GM19463 (cell line): Measurements from ENCODE around the gene ALDH18A1.

Source experiments
- ATAC-seq: cut with Tn5 transposase; IDR thresholded peaks from one replicate; pipeline ENCODE4 v1.9.1; 2021; ENCODE audit warnings: mild to moderate bottlenecking, moderate library complexity; ENCODE audit not compliant: unreplicated experiment

ALDH18A1 gene

DNA sequence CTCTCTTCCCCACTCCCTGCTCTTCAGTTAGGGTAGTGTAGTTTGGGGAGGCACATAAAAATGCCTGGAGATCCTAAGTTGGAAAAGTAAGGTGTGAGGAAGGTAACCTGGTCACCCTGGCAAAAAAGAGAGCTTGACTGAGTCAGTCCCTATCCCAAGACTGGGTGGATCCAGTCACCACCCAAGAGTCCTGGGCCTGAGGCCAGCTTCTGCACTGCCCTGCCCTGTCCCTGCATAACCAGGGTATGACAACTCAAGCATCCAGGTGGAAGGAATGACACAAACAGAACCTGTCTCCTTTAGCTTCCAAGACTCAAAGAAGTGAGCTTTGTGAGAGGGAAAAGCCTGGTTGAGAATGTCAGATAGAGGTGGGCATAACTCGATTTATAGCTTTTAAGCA is 68.5 kb downstream of the ALDH18A1 start:
- no peak for ATAC-seq

DNA sequence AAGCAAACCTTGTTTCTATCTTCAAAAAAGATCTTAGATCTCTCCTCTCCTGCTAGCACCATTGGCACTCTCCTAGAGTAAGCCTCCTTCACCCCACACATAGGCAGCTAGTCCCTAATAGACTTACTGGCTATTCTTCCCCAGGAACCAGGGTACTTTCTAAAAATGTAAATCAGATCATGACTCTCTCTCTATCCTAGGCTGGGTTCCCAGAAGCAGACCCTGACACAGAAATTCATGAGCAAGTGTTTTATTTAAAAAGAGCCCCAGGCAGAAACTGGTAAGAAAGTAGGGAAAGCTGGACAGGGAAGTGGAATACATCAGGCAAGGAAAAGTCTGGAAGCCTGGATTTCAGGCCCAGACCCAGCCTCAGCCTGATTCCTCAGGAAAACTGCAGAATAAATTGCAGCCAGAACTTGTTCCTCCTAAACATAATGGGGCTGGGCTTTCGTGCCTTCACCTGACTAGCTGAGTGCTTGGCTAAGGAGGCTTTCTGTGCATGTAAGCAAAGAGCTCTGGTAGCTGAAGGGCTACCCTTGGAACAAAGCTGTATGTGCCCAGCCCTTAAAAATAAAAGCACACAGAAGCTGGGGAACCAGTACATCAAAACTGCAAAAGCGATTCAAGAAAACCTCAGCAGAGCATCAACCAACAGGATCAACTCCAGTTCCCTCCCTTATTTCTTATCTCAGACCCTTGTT is 76.5 kb downstream of the ALDH18A1 start:
- no peak for ATAC-seq

DNA sequence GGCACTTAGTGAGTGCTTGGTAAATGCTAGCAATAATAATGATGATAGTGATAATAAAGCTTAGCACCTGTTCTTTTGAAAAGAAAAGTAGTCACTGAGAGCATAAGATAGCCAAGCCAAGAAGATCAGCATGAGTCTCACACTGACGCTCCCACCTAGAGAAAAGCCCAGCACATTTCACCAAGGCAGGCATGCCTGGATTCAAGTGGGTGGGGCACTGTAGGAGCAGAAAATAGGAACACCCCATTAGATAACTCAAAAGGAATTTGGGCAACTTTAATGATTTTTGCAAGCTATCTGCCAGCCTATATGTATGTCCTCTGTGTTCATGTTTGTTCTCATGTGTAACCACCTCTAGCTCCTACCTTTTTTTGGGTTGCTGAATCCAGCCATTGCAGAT is 77.2 kb downstream of the ALDH18A1 start:
- no peak for ATAC-seq

DNA sequence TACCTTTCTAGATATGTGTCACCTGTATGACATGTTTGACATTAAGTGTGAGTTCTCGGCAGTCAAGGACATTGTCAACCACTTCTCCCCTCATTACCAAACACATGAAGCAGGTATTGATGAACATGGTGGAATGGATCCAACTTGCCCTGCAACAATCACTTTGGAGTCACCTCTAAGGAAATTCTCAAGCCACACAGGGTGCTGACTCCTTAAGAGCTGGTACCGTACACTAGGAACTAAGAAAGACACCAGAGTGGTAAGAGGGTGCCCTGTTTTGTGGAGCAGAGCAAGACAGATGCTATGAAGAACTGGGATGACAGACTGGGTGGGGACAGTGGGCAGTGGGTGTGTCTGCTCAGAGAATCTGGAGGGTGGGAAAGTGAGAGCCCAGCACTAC is 77.9 kb downstream of the ALDH18A1 start:
- ATAC-seq, result no peak

DNA sequence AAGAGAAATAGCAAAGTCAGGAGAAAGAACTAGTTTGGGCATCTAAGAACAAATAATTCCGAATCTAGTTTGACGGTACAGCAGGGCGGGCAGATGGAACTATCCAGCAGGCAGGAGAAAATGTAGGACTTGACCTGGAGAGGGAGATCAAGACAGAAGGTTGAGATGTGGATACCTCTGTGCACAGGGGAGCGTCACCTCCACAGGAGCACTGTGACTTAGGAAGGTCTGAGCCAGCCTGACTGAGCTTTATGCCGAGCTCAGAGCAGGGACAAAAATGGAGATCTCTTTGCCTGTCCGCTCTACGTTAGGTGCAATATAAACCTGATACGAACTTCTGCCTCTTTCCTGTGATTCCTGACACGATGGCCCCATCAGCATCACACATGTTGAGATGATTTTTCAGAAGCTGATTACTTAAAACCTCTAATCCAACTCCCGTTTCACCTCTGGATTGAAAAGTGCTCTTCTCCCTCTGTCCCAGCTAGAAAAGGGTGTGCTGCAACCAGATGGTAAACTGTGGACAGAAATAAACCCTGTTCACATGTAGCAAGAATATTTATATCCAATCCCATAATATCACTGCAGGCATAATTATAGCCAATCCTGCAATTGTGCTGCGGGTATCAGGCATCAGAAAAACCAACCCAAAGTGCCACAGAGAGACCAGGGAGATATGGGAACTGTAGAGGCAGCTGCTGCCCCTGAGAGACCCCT is 81.7 kb downstream of the ALDH18A1 start:
- ATAC-seq, result no peak

DNA sequence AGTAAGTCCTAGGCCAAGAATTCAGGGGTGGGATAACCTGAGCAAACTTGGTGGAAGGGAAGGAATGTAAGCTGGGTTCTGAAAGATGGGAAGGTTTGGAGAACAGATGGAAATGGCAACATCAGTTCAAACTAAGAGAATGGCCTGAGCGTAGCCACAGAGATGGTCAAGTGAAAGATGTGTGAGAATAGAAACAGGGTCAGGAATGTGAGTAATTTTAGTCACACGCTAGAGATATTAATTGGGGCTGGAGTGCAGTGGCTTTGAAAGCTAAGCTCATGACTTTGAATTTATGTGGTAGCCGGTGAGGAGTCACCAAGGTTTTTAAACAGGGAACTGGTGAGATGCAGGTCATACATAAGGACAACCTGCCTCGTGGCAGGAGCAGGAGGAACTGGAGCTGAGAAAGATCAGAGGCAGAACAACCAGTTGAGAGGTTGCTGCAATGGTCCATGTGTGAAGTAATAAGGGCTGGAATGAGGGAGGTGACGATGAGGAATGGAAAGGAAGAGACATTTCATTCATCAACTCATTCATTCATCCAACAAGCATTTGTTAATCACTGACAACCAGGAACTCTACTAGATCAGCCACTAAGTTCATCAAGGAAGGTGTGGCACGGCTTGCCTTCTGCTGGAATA is 82.4 kb downstream of the ALDH18A1 start:
- ATAC-seq, result no peak

DNA sequence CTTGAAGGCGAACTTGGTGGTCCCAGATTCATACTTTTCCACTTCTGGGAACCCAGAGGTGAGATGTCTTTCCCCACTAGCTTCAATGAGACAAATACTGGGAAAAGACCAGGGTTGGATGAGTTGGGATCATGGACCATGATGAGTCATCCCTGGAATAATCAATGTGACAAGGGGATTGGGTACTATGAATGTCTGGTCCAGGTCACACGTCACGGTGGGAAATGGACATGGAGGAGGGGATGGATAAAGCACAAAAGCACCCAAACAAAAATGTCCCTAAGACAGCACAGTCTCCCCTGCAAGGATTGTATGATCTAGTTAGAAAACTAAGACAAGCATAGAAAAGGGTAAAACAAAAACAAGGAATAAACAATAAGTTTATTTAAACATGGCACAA is 83.0 kb downstream of the ALDH18A1 start:
- ATAC-seq, result no peak

DNA sequence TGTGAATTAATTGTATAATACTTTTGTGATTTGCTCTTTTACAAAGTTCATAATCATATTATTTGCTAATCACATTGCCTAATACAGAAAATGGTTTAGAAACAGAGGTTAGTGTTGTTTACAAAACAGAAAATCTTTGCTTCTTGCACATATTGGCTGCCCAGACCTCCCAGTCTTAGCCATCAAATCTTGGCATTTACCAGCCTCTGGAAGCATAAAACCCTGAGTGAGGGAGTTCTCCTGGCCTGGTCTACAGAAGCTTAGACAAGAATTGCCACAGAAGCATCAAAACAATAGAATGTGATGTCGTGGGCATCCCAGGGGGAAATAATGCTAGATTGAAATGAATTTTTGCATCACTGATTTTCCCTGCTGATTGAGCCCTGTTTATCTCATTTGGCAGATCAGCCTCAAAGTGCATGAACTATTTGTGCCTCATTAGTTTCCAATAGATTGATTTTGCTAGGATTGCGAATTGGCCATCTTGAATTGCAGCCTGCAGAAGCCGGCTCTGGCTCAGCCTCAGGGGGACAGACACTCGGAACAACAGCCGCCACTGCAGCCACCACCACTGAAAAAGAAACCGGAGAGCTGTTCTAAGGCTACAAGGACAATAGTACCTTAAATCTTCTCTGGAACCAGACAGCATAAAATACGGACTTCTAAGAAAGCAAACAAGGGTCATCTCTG is 84.2 kb downstream of the ALDH18A1 start:
- ATAC-seq, result no peak

DNA sequence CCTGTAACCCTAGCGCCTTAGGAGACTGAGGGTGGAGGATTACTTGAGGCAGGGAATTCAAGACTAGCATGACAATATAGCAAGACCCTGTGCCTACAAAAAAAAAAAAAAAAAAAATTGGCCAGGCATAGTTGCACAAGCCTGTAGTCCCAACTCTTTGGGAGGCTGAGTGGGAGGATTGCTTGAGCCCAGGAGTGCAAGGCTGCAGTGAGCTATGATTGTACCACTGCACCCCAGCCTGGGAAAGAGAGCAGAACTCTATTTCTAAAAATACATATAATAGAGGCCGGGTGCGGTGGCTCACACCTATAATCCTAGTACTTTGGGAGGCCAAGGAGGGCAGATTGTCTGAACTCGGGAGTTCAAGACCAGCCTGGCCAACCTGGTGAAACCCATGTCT is 85.1 kb downstream of the ALDH18A1 start:
- ATAC-seq, result no peak

DNA sequence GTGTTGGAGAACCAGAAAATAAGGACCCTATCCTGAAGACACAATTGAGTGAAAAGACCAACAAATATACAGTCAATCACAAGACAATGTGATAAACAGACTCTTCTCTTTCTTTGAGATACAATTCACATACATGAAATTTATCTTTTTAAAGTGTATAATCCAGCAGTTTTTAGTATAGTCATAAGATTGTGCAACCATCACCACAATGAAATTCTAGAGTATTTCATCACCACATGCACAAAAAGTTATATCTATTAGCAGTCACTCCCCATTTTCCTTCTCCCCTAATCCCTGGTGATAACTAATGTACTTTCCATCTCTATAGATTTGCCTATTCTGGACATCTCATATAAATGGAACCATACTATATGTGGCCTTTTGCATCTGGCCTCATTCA is 87.1 kb downstream of the ALDH18A1 start:
- no peak for ATAC-seq

DNA sequence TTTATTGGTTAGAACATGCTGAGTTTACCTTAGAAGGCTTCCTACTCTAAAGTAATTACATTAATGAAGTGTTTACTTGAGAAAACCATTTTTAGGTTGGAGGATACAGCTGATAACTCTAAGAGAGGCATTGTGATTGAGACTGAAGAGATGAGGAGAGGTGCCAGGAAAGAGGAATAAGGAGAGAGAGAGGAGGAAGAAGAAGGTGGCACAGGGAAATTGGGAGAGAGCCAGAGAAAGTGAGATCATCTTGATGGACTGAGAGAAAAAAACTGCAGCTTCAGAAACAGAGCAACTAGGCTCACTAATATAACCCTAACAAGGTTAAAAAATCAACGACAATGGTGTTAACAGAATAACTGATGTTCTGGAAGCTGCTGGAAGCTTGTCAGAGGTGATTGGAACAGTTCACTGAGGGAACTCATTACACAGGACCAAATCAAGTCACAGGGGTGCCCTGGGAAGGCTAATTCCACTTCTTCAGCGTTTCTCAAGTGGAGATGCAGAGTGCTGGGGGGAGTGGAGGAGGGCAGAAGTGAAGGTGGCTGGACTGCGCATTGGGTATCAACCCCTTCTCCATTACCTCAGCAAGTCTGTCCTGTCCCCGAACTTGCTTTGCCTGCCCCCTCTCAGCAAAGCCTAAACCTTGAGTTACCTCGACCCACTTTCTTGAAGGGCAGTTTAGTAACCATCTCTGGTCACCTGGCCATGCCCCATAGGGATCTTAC is 88.4 kb downstream of the ALDH18A1 start:
- ATAC-seq, result no peak

DNA sequence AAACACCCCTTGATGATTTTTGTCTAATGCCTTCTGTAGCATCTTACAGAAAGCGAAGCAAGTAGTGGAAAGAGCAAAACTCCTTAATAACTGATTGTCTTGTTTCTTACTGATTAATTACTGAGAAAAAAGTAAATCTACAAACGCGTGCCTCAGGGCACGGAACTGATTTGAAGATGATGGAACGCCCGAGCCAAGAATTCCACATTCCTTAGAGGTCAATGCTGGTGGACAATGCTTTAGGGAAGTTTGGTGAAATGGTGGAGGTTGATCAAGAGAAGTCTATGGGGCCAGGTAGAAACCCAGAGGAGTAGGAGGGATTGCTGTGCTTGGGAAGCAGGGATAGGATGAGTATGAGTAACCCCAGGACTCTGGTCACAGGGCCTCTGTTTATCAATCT is 90.4 kb downstream of the ALDH18A1 start:
- no peak for ATAC-seq

DNA sequence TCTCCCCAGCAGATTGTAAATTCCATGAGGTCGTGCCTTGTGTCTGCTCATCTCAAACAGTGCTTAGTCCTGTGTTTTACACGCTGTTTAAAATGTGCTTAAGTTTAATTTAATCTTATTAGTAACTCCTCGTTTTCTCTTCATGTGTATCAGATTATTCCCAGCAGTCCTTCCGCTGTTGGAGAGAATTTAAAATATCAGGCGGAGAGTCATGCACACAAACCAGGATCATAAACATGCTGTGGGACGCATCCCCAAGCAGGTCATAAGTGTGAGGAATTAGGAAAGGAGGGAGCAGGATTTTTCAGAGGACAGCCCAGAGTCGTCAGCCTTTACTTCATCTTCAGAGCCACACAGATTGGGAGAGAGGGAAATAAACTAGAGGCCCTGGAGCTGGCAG is 91.2 kb downstream of the ALDH18A1 start:
- ATAC-seq, result no peak

DNA sequence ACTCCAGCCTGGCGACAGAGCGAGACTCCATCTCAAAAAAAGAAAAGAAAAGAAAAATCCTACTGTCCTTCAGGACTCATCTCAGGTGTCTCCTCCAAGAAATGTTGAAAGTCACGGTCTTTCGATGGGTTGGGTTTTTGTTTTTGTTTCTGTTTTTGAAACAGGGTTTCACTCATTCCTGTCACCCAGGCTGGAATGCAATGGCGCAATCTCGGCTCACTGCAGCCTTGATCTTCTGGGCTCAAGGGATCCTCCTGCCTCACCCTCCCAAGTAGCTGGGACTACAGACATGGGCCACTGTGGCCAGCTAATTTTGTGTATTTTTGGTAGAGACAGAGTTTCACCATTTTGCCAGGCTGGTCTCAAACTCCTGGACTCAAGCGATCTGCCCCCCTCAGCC is 92.2 kb downstream of the ALDH18A1 start:
- no peak for ATAC-seq

DNA sequence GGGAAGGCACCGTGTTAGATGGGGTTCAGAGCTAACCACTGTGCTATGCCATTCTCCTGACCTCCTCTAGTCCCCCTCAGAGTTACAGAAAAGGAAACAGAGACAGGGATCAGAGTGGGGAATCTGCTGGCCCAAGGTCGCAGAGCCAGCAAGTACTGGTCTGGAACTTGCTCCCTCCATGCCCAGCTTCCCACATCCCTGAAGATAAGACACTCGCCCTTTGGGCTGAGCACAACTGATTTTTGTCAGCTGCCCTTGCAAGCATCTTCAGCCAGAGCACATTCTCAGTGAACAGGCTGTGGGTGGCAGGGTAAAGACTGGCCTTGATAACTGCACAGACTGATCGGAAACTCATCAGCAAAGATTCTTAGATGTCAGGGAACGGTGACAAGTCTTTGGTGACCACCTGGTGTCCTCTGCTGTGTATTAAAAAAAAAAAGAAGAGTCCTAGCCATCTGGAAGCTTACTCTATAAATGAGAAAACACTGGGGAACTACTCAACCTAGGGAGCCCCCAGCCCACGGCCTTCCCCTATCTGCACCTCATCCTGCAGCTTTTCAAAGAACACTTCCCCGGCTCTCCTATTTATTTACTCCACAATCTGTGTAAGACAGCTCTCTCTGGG is 94.1 kb downstream of the ALDH18A1 start:
- ATAC-seq, result no peak

DNA sequence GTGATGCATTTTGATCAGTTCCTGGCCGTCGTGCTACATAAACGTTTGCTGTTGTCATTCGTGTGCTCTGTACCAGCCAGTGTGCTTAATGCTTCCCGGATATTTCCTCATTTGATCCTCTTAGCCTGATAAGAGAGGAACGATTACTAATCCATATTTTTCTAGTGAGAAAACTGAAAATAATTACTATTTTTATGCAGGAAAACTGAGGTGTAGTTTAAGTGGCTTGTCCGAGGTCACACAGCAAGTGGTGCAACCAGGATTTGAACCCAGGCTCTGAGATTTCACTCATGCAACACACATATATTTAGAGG is 94.7 kb downstream of the ALDH18A1 start:
- ATAC-seq, result no peak

DNA sequence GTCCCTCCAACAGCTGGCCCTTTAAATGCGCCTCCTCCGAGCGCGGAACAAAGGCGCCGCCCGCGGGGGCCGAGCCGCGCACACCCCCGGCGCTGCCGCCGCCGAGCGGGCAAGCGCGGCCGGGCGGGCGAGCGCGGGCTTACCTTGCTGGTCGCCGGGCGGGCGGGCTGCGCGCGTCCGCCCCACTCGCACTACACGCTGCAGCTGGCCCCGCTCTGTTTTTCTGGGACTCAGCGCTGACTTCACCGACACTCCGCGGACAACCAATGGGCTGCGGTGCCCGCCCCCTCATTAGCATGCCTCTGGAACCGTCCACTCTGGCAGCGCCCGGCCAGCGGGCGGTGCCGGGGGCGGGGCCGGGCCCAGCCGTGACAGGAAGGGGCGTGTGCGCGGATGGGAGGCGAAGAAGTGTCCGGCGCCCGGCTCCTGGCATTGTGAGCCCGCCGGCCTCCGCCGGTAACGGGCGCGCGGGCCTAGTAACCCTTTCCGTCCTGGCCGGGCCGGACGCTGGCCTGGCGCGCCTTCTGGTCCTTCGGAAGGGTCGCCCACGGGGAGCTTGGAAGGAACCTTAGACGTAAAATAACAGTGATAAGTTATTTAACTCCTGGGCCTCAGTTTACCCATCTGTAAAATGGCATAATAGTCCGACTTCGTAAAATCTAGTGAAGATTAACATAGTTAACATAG is 95.2 kb downstream of the ALDH18A1 start, which contains the start of gene SORBS1:
Gene SORBS1, minus strand, starts transcription at position 195 of the 687 bp plus-strand sequence. CDS start 120,236 bp downstream, outside the sequence.
- ATAC-seq, result peak; percentile 99

DNA sequence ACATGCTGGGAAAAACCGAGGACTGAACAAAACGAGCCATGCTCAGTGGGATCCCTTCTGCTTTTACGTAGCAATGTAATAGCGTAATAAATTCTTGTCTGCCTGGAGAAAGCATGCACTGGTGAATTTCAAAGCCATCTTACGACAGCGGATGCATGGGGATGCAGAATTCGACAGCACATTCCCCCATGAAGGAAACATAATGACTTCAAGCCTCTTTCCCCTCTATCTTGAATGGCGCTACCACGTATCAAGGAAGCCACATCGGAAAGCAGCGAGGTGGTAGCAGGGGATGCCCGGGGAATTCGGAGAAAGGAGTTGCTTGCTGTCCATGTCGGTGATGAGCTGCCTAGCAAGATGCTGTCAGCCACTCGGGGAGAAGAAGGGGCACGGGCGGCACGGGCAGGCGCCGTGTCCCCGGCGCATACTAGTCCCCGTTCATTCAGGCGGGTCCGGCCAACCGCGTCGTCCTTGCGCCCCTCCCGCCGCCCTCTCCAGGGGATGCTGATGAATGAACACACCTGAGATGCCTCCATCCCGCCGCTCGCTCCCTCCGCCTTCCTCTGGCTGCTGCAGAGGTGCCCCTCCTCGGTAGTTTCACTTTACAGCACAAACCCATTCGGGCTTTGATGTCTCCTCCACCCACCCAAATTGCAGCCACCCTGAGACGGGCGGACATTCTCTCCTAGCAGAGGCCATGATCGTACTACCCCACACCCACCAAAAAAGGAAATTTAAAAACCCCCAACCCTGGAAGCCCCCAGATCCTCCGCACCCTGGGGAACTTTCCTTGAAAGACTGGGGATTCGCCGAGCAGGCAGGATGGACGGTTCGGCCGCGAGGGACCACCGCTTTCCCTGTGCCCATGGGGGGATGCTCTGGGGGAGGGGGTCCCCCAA is 96.0 kb downstream of the ALDH18A1 start:
- no peak for ATAC-seq

DNA sequence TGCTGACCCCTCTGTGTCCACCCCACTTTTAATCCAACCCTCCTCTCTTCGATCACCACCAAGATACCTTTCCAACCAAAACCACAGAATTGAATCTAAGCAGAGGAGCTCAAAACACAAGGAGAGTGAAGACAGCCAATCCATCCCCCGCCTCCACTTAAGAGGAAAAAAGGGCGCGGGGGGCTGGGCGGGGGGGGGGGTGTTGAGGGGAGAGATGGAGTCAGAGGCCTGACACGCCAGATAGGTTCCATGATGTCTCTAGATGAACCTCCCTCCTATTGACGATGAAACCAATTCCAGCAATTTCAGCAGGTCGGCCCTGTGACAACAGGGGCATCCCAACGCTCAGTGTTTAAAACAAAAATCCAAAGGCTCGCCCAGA is 96.6 kb downstream of the ALDH18A1 start:
- ATAC-seq, result no peak
